D721Med (cell line): Measurements from ENCODE around the gene PPP3CB.

ENCODE experiments used
- DNase-seq: peaks from one replicate; pipeline ENCODE4 v3.0.0; 2011; ENCODE audit warnings: low spot score; ENCODE audit not compliant: insufficient read length
- FAIRE-seq: peaks from 2 replicates; lab custom pipeline; 2011; peaks lifted over from hg19 to GRCh38; lab: Jason Lieb, UNC
- TF ChIP-seq, protein P1 (sequence below): IDR thresholded peaks from 2 replicates; pipeline ENCODE4 v1.5.1; 2012; ENCODE audit warnings: mild to moderate bottlenecking, control low read depth; ENCODE audit not compliant: insufficient read depth; ENCODE audit errors: missing control alignments

PPP3CB gene

GRCh38 chr10:73446926-73447325 is 48.9 kb downstream of the PPP3CB start:
- TF ChIP-seq, protein P1, sequence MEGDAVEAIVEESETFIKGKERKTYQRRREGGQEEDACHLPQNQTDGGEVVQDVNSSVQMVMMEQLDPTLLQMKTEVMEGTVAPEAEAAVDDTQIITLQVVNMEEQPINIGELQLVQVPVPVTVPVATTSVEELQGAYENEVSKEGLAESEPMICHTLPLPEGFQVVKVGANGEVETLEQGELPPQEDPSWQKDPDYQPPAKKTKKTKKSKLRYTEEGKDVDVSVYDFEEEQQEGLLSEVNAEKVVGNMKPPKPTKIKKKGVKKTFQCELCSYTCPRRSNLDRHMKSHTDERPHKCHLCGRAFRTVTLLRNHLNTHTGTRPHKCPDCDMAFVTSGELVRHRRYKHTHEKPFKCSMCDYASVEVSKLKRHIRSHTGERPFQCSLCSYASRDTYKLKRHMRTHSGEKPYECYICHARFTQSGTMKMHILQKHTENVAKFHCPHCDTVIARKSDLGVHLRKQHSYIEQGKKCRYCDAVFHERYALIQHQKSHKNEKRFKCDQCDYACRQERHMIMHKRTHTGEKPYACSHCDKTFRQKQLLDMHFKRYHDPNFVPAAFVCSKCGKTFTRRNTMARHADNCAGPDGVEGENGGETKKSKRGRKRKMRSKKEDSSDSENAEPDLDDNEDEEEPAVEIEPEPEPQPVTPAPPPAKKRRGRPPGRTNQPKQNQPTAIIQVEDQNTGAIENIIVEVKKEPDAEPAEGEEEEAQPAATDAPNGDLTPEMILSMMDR, result no peak
- FAIRE-seq, result no peak
- no peak for DNase-seq

DNA sequence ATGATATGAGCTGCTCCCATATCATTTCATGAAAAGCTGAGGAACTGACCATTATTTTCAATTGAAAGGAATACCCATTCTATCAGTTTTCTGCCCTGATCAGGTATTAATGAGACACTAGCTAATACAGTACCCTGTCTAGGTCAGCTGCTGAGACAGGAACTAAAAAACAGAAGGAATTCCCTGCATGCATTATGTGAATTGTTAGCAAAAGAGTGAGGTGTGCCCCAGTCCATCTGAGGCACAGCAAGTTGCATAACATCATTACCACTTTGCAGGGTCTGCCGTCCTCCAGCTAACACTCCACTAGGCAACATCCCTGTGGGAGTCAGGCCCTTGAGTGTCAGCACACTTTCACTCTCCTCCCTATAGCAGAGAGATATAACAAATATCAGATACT is 51.4 kb downstream of the PPP3CB start:
- TF ChIP-seq, protein P1, result no peak
- FAIRE-seq (no peak), DNase-seq (no peak)

DNA sequence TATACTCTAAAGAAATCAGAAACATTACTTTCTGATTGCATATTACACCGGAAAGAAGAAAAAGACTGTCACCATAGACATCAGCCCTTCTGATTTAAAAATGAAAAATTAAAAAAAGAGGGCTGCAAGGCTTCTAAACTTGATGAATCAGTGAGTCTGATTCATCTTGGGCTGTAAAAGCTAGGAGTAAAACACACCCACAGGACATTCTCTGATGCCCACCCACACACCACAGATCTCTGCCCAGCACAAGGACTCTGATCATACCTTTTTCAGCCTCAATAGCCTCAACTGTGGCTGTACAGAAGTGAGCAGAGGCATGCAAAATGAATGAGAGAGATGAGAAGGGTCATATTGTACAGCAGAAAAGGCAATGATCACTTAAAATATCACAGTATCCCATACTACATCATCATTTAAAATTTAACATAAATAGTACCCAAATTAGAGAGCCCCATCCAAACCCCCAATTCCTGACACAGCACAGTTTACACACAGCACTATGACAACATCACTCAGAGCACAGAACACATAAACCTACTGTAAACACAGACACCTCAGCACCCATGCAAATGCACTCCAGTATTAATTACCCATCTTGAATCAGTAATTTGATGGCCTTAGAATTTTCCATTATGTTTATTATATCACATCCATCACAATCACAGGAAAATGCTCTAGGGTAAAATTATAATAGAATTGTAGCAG is 56.1 kb downstream of the PPP3CB start:
- FAIRE-seq, result no peak
- TF ChIP-seq, protein P1, result no peak
- no peak for DNase-seq

DNA sequence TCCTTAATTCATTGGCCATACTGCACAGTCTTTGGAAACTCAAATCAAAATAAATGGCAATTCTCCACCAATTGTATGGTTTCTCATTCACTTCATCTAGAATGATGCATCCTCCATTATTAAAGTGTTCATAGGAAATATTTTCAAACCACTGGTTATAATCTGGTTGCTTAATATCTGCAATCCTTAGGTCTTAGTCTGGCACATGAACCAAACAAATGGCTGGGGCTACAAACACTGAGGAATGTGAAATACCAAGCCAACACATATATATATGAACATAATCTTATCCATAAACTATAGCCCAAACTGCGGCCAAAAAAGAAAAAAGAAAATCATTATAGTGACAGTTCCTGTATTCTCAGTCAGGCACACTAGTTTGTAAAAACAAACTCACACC is 56.8 kb downstream of the PPP3CB start:
- DNase-seq, result no peak
- FAIRE-seq, result no peak
- TF ChIP-seq, protein P1, result no peak

DNA sequence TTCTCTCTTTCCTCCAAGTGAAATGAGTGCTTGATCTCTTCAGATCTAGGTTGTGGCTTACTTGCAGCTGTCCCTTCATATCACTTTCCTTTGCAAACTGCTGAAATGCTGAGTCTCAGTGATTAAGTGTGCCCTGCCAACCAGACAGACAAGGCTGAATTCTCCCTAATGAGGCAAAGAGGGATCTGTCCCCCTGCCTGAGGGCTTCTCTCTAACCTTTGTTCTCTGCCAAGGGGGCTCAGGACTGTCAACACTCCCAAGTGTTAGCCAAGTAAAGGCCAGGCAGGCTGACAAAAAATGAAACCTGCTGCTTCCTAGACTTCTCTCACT is 62.3 kb downstream of the PPP3CB start, which contains the start of gene MSS51:
Gene MSS51 (minus strand): TSS at position 24 of the 330 bp plus-strand sequence. CDS start 5,277 bp downstream, outside the sequence.
- TF ChIP-seq, protein P1, result no peak
- no peak for DNase-seq

GRCh38 chr10:73432646-73433537 is 62.9 kb downstream of the PPP3CB start:
- FAIRE-seq (no peak), DNase-seq (no peak)
- TF ChIP-seq, protein P1, result no peak

More for the DNA sequence above, 62.3 kb downstream of the PPP3CB start, which contains the start of gene MSS51:
- no peak for FAIRE-seq
